Cardiac fibroblast (primary cell): ENCODE results near the gene GPR37.

Experiments used
- DNase-seq, 2 donors: peaks; one replicate each; pipeline versions ENCODE4 v3.0.0 to v3.0.0-alpha.2; 2010; ENCODE audit warnings: low read depth in 2 of 2
- H3K4me3 ChIP-seq, 2 donors: replicated peaks in 1 of 2; 1 replicate in 1 of 2; 2 replicates in 1 of 2; pipeline ENCODE4 v1.5.1; 2011; ENCODE audit warnings: low read depth in 2 of 2, low read length in 2 of 2, mild to moderate bottlenecking in 2 of 2, moderate library complexity in 1 of 2
- CTCF ChIP-seq: IDR thresholded peaks from one replicate; pipeline ENCODE4 v1.5.1; 2011; ENCODE audit warnings: low read depth, mild to moderate bottlenecking, low read length, inconsistent platforms

The GPR37 gene

GRCh38 chr7:124738639-124739038 is 27.0 kb downstream of the GPR37 start:
- no peak overlapping the region for H3K4me3 ChIP-seq
- DNase-seq = no peak
- no peak for TF ChIP-seq CTCF

GRCh38 chr7:124737760-124738300 is 27.8 kb downstream of the GPR37 start:
- no peak for TF ChIP-seq CTCF
- H3K4me3 ChIP-seq = no peak overlapping the region
- DNase-seq = no peak

GRCh38 chr7:124728610-124729009 is 37.0 kb downstream of the GPR37 start:
- no peak for DNase-seq
- no peak for TF ChIP-seq CTCF

GRCh38 chr7:124724507-124725192 is 40.9 kb downstream of the GPR37 start:
- DNase-seq = no peak
- no peak overlapping the region for H3K4me3 ChIP-seq
- TF ChIP-seq CTCF = no peak

More at GRCh38 chr7:124728610-124729009, 37.0 kb downstream of the GPR37 start:
- H3K4me3 ChIP-seq = no peak overlapping the region

GRCh38 chr7:124724079-124724478 is 41.5 kb downstream of the GPR37 start:
- no peak overlapping the region for H3K4me3 ChIP-seq
- DNase-seq = no peak
- TF ChIP-seq CTCF = no peak

- no peak overlapping the region for H3K4me3 ChIP-seq
- TF ChIP-seq CTCF = no peak
- DNase-seq = peak; percentile 0 to 25
These were observed 42.6 kb downstream of the GPR37 start for GRCh38 chr7:124723012-124723411.
